Measurements from ENCODE around the gene DYNC2H1.

DYNC2H1 gene

GRCh38 chr11:103436131-103436770, 327.0 kb downstream of the DYNC2H1 start:
- Histone ChIP-seq H3K27ac (ENCODE audit: low read length) (no peak overlapping the region), H3K4me3 (ENCODE audit: low read length) (no peak overlapping the region), H3K9me3 (ENCODE audit: control insufficient read depth, insufficient read depth, low read length) (no peaks in the 10 kb centered on the region), H3K4me1 (ENCODE audit: control insufficient read depth, insufficient read depth, low read length) (no peaks in the 10 kb centered on the region), H3K27me3 (ENCODE audit: control insufficient read depth, insufficient read depth, low read length) (no peaks in the 10 kb centered on the region), H3K36me3 (ENCODE audit: control insufficient read depth, insufficient read depth, low read length) (no peaks in the 10 kb centered on the region)
- DNase-seq (ENCODE audit: low read depth, low spot score), result no peak
- no CpG with 5 or more reads among the region's 3 CpGs for WGBS (ENCODE audit: insufficient coverage, insufficient read length)

- no peaks in the 10 kb centered on the region for H3K36me3 ChIP-seq (ENCODE audit: control insufficient read depth, insufficient read depth, low read length)
- H3K27ac ChIP-seq (ENCODE audit: low read length), result no peak overlapping the region
- WGBS (ENCODE audit: insufficient coverage, insufficient read length), result 100% methylated on average over 1 of the region's 5 CpGs
- H3K4me1 ChIP-seq (ENCODE audit: control insufficient read depth, insufficient read depth, low read length), result no peaks in the 10 kb centered on the region
- H3K27me3 ChIP-seq (ENCODE audit: control insufficient read depth, insufficient read depth, low read length), result no peaks in the 10 kb centered on the region
- no peak overlapping the region for H3K4me3 ChIP-seq (ENCODE audit: low read length)
- no peak for DNase-seq (ENCODE audit: low read depth, low spot score)
- no peaks in the 10 kb centered on the region for H3K9me3 ChIP-seq (ENCODE audit: control insufficient read depth, insufficient read depth, low read length)
Measured at GRCh38 chr11:103441021-103441420, 331.8 kb downstream of the DYNC2H1 start.

GRCh38 chr11:103448966-103449365, 339.7 kb downstream of the DYNC2H1 start:
- Histone ChIP-seq H3K27me3 (ENCODE audit: control insufficient read depth, insufficient read depth, low read length) (no peaks in the 10 kb centered on the region), H3K4me1 (ENCODE audit: control insufficient read depth, insufficient read depth, low read length) (no peaks in the 10 kb centered on the region), H3K36me3 (ENCODE audit: control insufficient read depth, insufficient read depth, low read length) (no peaks in the 10 kb centered on the region), H3K27ac (ENCODE audit: low read length) (no peak overlapping the region), H3K9me3 (ENCODE audit: control insufficient read depth, insufficient read depth, low read length) (no peaks in the 10 kb centered on the region), H3K4me3 (ENCODE audit: low read length) (no peak overlapping the region)
- WGBS (ENCODE audit: insufficient coverage, insufficient read length), result 100% methylated on average over 1 of the region's 3 CpGs
- DNase-seq (ENCODE audit: low read depth, low spot score), result no peak

GRCh38 chr11:103450241-103450640, 341.0 kb downstream of the DYNC2H1 start:
- Histone ChIP-seq H3K9me3 (ENCODE audit: control insufficient read depth, insufficient read depth, low read length) (no peaks in the 10 kb centered on the region), H3K36me3 (ENCODE audit: control insufficient read depth, insufficient read depth, low read length) (no peaks in the 10 kb centered on the region), H3K4me1 (ENCODE audit: control insufficient read depth, insufficient read depth, low read length) (no peaks in the 10 kb centered on the region), H3K27me3 (ENCODE audit: control insufficient read depth, insufficient read depth, low read length) (no peaks in the 10 kb centered on the region), H3K4me3 (ENCODE audit: low read length) (no peak overlapping the region), H3K27ac (ENCODE audit: low read length) (no peak overlapping the region)
- no CpG with 5 or more reads among the region's 4 CpGs for WGBS (ENCODE audit: insufficient coverage, insufficient read length)
- DNase-seq (ENCODE audit: low read depth, low spot score), result no peak

GRCh38 chr11:103453126-103453525, 343.9 kb downstream of the DYNC2H1 start:
- no CpG with 5 or more reads among the region's 3 CpGs for WGBS (ENCODE audit: insufficient coverage, insufficient read length)
- DNase-seq (ENCODE audit: low read depth, low spot score), result no peak
- H3K27me3 ChIP-seq (ENCODE audit: control insufficient read depth, insufficient read depth, low read length), result no peaks in the 10 kb centered on the region
- no peaks in the 10 kb centered on the region for H3K9me3 ChIP-seq (ENCODE audit: control insufficient read depth, insufficient read depth, low read length)
- no peak overlapping the region for H3K4me3 ChIP-seq (ENCODE audit: low read length)
- H3K36me3 ChIP-seq (ENCODE audit: control insufficient read depth, insufficient read depth, low read length), result no peaks in the 10 kb centered on the region
- no peaks in the 10 kb centered on the region for H3K4me1 ChIP-seq (ENCODE audit: control insufficient read depth, insufficient read depth, low read length)
- H3K27ac ChIP-seq (ENCODE audit: low read length), result no peak overlapping the region

- H3K27ac ChIP-seq (ENCODE audit: low read length), result no peak overlapping the region
- no peak for DNase-seq (ENCODE audit: low read depth, low spot score)
- no peak overlapping the region for H3K4me3 ChIP-seq (ENCODE audit: low read length)
- H3K27me3 ChIP-seq (ENCODE audit: control insufficient read depth, insufficient read depth, low read length), result no peaks in the 10 kb centered on the region
- no peaks in the 10 kb centered on the region for H3K9me3 ChIP-seq (ENCODE audit: control insufficient read depth, insufficient read depth, low read length)
- no peaks in the 10 kb centered on the region for H3K4me1 ChIP-seq (ENCODE audit: control insufficient read depth, insufficient read depth, low read length)
- no CpG with 5 or more reads among the region's 4 CpGs for WGBS (ENCODE audit: insufficient coverage, insufficient read length)
- no peaks in the 10 kb centered on the region for H3K36me3 ChIP-seq (ENCODE audit: control insufficient read depth, insufficient read depth, low read length)
Measured at GRCh38 chr11:103453915-103454709, 344.9 kb downstream of the DYNC2H1 start.

- no CpG with 5 or more reads among the region's 1 CpG for WGBS (ENCODE audit: insufficient coverage, insufficient read length)
- no peaks in the 10 kb centered on the region for H3K4me1 ChIP-seq (ENCODE audit: control insufficient read depth, insufficient read depth, low read length)
- H3K9me3 ChIP-seq (ENCODE audit: control insufficient read depth, insufficient read depth, low read length), result no peaks in the 10 kb centered on the region
Measured at GRCh38 chr11:103464420-103464819, 355.2 kb downstream of the DYNC2H1 start.

GRCh38 chr11:103465555-103466140, 356.4 kb downstream of the DYNC2H1 start:
- H3K4me1 ChIP-seq (ENCODE audit: control insufficient read depth, insufficient read depth, low read length), result no peaks in the 10 kb centered on the region
- WGBS (ENCODE audit: insufficient coverage, insufficient read length), result no CpG with 5 or more reads among the region's 3 CpGs
- no peak overlapping the region for H3K4me3 ChIP-seq (ENCODE audit: low read length)
- no peaks in the 10 kb centered on the region for H3K36me3 ChIP-seq (ENCODE audit: control insufficient read depth, insufficient read depth, low read length)
- H3K27ac ChIP-seq (ENCODE audit: low read length), result no peak overlapping the region
- no peaks in the 10 kb centered on the region for H3K27me3 ChIP-seq (ENCODE audit: control insufficient read depth, insufficient read depth, low read length)
- H3K9me3 ChIP-seq (ENCODE audit: control insufficient read depth, insufficient read depth, low read length), result no peaks in the 10 kb centered on the region
- DNase-seq (ENCODE audit: low read depth, low spot score), result no peak

More at GRCh38 chr11:103464420-103464819, 355.2 kb downstream of the DYNC2H1 start:
- no peak overlapping the region for H3K4me3 ChIP-seq (ENCODE audit: low read length)
- H3K27me3 ChIP-seq (ENCODE audit: control insufficient read depth, insufficient read depth, low read length), result no peaks in the 10 kb centered on the region
- no peak for DNase-seq (ENCODE audit: low read depth, low spot score)
- H3K27ac ChIP-seq (ENCODE audit: low read length), result no peak overlapping the region
- no peaks in the 10 kb centered on the region for H3K36me3 ChIP-seq (ENCODE audit: control insufficient read depth, insufficient read depth, low read length)

- DNase-seq (ENCODE audit: low read depth, low spot score), result no peak
- H3K4me1 ChIP-seq (ENCODE audit: control insufficient read depth, insufficient read depth, low read length), result no peaks in the 10 kb centered on the region
- WGBS (ENCODE audit: insufficient coverage, insufficient read length), result no CpG with 5 or more reads among the region's 4 CpGs
- H3K9me3 ChIP-seq (ENCODE audit: control insufficient read depth, insufficient read depth, low read length), result no peaks in the 10 kb centered on the region
- H3K4me3 ChIP-seq (ENCODE audit: low read length), result no peak overlapping the region
- no peaks in the 10 kb centered on the region for H3K27me3 ChIP-seq (ENCODE audit: control insufficient read depth, insufficient read depth, low read length)
- no peak overlapping the region for H3K27ac ChIP-seq (ENCODE audit: low read length)
- no peaks in the 10 kb centered on the region for H3K36me3 ChIP-seq (ENCODE audit: control insufficient read depth, insufficient read depth, low read length)
Measured at GRCh38 chr11:103471546-103471945, 362.3 kb downstream of the DYNC2H1 start.

- no peak for DNase-seq (ENCODE audit: low read depth, low spot score)
- no peaks in the 10 kb centered on the region for H3K36me3 ChIP-seq (ENCODE audit: control insufficient read depth, insufficient read depth, low read length)
- no peaks in the 10 kb centered on the region for H3K4me1 ChIP-seq (ENCODE audit: control insufficient read depth, insufficient read depth, low read length)
- H3K27me3 ChIP-seq (ENCODE audit: control insufficient read depth, insufficient read depth, low read length), result no peaks in the 10 kb centered on the region
- H3K27ac ChIP-seq (ENCODE audit: low read length), result no peak overlapping the region
- no CpG with 5 or more reads among the region's 2 CpGs for WGBS (ENCODE audit: insufficient coverage, insufficient read length)
- H3K4me3 ChIP-seq (ENCODE audit: low read length), result no peak overlapping the region
- no peaks in the 10 kb centered on the region for H3K9me3 ChIP-seq (ENCODE audit: control insufficient read depth, insufficient read depth, low read length)
Measured at GRCh38 chr11:103476874-103477273, 367.6 kb downstream of the DYNC2H1 start.

All from iPS DF 6.9 (cell line).